Bronchial epithelial cell (primary cell): Measurements from ENCODE around the gene MMP24. TPM values are rescaled to one million over a fixed set of nuclear protein-coding genes. Genes with fewer than 3 reads are reported as not detected.

Experiments
- DNase-seq: peaks from one replicate; pipeline ENCODE4 v3.0.0-alpha.2; 2010; ENCODE audit warnings: low read depth
- FAIRE-seq: peaks from 2 replicates; lab custom pipeline; 2011; peaks lifted over from hg19 to GRCh38; lab: Jason Lieb, UNC
- H3K27me3 ChIP-seq: 2 replicates; pipeline ENCODE4 v1.5.1; 2011; ENCODE audit warnings: low read length; ENCODE audit not compliant: control insufficient read depth, insufficient read depth
- H3K36me3 ChIP-seq: 2 replicates; pipeline ENCODE4 v1.5.1; 2011; ENCODE audit warnings: low read length; ENCODE audit not compliant: control insufficient read depth, insufficient read depth
- H3K4me3 ChIP-seq: 2 replicates; pipeline ENCODE4 v1.5.1; 2011; ENCODE audit warnings: mild to moderate bottlenecking, low read depth, low read length, control low read depth
- total RNA-seq: library from RNA; depleted of rRNA; stranded (reverse); fragments of >200 nt; gene quantifications from 2 replicates; pipeline ENCODE4 v1.2.1, GENCODE V29; 2014
- TF ChIP-seq, protein P1 (sequence below): IDR thresholded peaks from 2 replicates; pipeline ENCODE4 v1.5.1; 2011; ENCODE audit warnings: mild to moderate bottlenecking, moderate library complexity, low read length, control low read depth, inconsistent platforms; ENCODE audit not compliant: insufficient read depth, severe bottlenecking

MMP24 gene
- total RNA-seq, 1 donor from 2014 or later: not detected

DNA sequence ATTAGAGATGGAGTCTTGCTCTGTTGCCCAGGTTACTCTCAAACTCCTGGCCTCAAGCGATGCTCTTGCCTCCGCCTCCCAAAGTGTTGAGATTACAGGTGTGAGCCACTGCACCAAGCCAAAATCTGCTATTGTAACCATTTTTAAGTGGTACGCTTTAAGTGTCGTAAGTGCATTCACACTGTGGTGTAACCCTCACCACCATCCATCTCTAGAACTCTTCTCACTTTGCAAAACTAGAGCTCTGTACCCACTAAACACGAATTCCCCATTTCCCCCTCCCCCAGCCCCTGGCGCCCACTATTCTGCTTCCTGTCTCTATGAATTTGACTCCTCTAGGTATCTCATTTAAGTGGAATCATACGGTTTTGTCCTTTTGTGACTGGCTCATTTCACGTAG is 68.6 kb downstream of the MMP24 start:
- DNase-seq: no peak
- FAIRE-seq: no peak
- H3K4me3 ChIP-seq: no peak overlapping the region
- no peaks in the 10 kb centered on the region for H3K36me3 ChIP-seq
- H3K27me3 ChIP-seq: no peaks in the 10 kb centered on the region
- TF ChIP-seq, protein P1, sequence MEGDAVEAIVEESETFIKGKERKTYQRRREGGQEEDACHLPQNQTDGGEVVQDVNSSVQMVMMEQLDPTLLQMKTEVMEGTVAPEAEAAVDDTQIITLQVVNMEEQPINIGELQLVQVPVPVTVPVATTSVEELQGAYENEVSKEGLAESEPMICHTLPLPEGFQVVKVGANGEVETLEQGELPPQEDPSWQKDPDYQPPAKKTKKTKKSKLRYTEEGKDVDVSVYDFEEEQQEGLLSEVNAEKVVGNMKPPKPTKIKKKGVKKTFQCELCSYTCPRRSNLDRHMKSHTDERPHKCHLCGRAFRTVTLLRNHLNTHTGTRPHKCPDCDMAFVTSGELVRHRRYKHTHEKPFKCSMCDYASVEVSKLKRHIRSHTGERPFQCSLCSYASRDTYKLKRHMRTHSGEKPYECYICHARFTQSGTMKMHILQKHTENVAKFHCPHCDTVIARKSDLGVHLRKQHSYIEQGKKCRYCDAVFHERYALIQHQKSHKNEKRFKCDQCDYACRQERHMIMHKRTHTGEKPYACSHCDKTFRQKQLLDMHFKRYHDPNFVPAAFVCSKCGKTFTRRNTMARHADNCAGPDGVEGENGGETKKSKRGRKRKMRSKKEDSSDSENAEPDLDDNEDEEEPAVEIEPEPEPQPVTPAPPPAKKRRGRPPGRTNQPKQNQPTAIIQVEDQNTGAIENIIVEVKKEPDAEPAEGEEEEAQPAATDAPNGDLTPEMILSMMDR: no peak

DNA sequence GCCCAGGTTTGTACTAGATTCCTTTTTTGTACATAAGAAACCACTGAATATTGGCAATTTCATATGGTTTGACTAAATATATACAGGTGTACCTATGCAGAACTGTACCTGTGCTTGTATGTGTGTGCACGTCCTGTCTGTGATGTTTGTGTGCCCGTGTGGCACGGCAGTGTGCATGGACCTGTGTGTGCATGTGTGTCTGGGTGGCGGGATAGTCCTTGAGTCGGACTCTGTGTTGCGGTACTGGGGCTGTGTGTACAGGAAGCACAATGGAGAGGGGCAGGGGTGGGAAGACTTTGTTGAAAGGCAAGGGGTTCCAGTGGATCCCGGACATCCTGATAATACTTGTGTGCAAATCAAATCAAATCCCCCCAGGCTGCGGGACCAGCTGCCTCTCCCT is 69.2 kb downstream of the MMP24 start:
- FAIRE-seq (no peak), DNase-seq (no peak)
- H3K27me3 ChIP-seq: no peaks in the 10 kb centered on the region
- TF ChIP-seq, protein P1: no peak
- H3K36me3 ChIP-seq: no peaks in the 10 kb centered on the region
- H3K4me3 ChIP-seq: no peak overlapping the region

DNA sequence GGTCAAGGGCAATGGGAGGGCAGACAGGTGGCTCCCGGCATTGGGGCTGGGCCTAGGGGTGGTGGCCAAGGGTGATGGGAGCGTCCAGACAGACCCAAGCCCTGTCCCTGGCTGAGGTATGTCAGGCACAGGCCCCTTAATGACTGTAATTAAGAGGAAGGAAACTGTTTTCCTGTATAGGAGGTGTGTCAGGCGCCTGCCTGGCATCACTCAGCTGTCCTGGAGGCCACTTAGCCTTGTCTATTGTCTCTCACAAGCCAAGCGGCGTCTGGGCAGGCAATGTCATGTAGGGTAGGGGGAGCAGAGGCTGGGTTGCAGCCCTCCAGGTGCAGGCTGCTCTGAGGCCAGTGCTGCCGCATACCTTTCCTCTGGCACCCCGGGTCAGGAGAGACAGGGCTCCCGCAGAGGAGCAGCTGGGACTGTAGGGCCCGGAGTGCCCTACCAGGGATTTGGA is 69.6 kb downstream of the MMP24 start:
- TF ChIP-seq, protein P1: no peak
- no peak overlapping the region for H3K4me3 ChIP-seq
- no peak for FAIRE-seq
- no peaks in the 10 kb centered on the region for H3K27me3 ChIP-seq
- H3K36me3 ChIP-seq: no peaks in the 10 kb centered on the region
- DNase-seq: no peak

DNA sequence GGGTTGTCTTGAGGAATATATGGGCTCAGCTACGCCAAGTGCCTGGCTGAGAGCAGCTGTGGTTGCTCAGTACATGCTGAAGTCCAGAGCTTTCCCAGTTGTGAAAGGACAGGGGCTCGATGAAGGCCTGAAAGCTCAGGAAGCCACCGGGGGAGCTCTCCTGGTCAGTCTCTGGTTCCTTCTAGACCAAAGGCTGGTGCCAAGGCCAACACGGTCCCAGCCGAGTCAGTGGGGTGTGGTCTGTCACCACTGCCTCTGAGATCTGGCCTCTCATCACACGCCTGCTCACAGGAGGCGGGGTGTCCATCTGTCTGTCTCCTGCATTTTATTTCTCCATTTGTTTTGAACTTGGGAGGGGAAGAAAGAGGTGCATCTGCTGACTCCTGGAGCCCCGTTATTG is 70.7 kb downstream of the MMP24 start:
- H3K27me3 ChIP-seq: no peaks in the 10 kb centered on the region
- H3K4me3 ChIP-seq: no peak overlapping the region
- TF ChIP-seq, protein P1: no peak
- H3K36me3 ChIP-seq: no peaks in the 10 kb centered on the region
- no peak for DNase-seq
- no peak for FAIRE-seq

DNA sequence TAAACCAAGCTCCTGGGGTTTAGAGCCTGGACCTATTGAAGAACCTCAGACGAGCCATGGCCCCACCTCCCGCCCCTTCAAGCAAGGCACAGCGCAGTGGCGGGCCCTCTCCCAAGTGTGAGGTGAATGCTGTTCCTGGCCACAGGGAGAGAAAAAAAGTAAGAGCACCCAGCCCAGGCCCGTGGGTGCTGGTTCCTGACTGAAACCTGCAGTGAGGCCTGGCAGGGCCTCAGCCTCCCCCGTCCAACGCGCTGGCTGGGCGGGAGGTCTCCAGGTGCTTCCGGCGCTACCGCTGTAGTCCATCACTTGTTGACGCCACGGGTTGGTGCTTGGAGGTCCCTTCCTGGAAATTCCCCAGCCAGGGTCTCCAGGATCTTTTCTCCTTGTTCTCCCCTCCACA is 71.2 kb downstream of the MMP24 start:
- no peak for DNase-seq
- TF ChIP-seq, protein P1: no peak
- Histone ChIP-seq H3K36me3 (no peaks in the 10 kb centered on the region), H3K27me3 (no peaks in the 10 kb centered on the region), H3K4me3 (no peak overlapping the region)
- FAIRE-seq: no peak

DNA sequence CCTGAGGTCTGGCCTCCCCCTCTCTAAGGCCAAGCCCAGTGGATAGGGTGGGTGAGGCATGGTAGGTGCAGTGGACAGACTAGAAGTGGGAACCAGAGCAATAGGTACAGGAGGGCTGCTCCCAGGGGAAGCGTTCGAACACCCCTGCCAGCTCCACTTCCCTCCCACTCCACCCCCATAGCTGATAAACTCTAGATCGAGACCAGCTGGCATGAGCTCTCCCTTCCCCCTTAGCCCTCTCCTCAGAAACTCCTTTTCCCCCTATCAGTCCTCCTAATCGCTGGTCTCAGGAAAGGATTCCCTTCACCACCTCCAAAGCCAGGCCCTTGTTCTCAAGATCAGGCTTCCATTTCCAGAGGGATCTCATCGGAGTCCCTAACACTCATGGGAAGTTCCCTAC is 71.8 kb downstream of the MMP24 start:
- DNase-seq: no peak
- peaks cover 1% of the 10 kb centered on the region for H3K36me3 ChIP-seq
- TF ChIP-seq, protein P1: no peak
- H3K27me3 ChIP-seq: no peaks in the 10 kb centered on the region
- FAIRE-seq: no peak
- no peak overlapping the region for H3K4me3 ChIP-seq
